HCT116 (cell line): Measurements from ENCODE around the gene GABBR1.

Experiments
- CBX3 ChIP-seq: IDR thresholded peaks from 2 replicates; pipeline ENCODE4 v1.6.1; 2012; ENCODE audit warnings: low read depth
- EZH2 ChIP-seq: fragments of 200-600 bp; sonication (generic); IDR thresholded peaks from 2 replicates; pipeline ENCODE4 v1.6.1; 2017; ENCODE audit warnings: antibody characterized with exemption, mixed run types
- JUND ChIP-seq: IDR thresholded peaks from 2 replicates; pipeline ENCODE4 v1.6.1; 2012
- SIN3A ChIP-seq: IDR thresholded peaks from 2 replicates; pipeline ENCODE4 v1.6.1; 2012; ENCODE audit warnings: low read depth
- TF ChIP-seq, protein P1 (sequence below), 3 experiments: fragments of 200-600 bp in 1 of 3; sonication (generic) in 1 of 3; IDR thresholded peaks in 2 of 3; conservative IDR thresholded peaks in 1 of 3; 2 replicates each; pipeline ENCODE4 v1.5.1; 2012 to 2017; ENCODE audit warnings: low read depth in 2 of 3, low read length in 2 of 3, antibody characterized with exemption in 1 of 3, borderline replicate concordance in 1 of 3, control low read depth in 1 of 3, mild to moderate bottlenecking in 1 of 3, mixed read lengths in 1 of 3, mixed run types in 1 of 3, moderate library complexity in 1 of 3; ENCODE audit not compliant: insufficient read depth in 1 of 3
- TF ChIP-seq, protein P2 (sequence below): IDR thresholded peaks from 2 replicates; pipeline ENCODE4 v1.6.1; 2012; ENCODE audit warnings: low read depth

DNA sequence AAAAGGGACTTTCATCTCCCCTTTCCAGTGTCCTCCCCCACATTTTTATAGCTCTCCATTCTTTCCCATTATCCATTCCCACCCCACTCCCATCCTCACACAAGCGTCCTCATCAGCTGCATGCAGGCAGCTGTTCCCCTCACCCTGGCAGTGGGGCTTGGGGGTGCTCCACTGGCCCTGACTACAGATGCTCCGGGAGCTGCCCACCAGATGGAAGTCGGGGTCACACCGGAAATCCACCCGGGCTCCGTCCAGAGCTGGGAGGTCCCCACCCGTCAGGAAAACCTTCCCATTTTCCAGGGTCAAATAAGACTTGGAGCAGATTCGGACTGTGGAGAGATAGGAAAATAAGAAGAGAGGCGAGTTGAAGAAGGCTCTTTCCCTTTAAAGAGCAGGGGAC lies 2.7 kb downstream of the GABBR1 start:
- TF ChIP-seq, protein P1, sequence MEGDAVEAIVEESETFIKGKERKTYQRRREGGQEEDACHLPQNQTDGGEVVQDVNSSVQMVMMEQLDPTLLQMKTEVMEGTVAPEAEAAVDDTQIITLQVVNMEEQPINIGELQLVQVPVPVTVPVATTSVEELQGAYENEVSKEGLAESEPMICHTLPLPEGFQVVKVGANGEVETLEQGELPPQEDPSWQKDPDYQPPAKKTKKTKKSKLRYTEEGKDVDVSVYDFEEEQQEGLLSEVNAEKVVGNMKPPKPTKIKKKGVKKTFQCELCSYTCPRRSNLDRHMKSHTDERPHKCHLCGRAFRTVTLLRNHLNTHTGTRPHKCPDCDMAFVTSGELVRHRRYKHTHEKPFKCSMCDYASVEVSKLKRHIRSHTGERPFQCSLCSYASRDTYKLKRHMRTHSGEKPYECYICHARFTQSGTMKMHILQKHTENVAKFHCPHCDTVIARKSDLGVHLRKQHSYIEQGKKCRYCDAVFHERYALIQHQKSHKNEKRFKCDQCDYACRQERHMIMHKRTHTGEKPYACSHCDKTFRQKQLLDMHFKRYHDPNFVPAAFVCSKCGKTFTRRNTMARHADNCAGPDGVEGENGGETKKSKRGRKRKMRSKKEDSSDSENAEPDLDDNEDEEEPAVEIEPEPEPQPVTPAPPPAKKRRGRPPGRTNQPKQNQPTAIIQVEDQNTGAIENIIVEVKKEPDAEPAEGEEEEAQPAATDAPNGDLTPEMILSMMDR (IDR thresholded peaks at IDR 0.05 in 2 of 3, conservative IDR thresholded peaks at IDR 0.05 in 1 of 3; ENCODE audit: borderline replicate concordance in 1 of 3, insufficient read depth in 1 of 3, low read depth in 2 of 3, low read length in 2 of 3), result no peak
- no peak for TF ChIP-seq SIN3A
- TF ChIP-seq, protein P2, sequence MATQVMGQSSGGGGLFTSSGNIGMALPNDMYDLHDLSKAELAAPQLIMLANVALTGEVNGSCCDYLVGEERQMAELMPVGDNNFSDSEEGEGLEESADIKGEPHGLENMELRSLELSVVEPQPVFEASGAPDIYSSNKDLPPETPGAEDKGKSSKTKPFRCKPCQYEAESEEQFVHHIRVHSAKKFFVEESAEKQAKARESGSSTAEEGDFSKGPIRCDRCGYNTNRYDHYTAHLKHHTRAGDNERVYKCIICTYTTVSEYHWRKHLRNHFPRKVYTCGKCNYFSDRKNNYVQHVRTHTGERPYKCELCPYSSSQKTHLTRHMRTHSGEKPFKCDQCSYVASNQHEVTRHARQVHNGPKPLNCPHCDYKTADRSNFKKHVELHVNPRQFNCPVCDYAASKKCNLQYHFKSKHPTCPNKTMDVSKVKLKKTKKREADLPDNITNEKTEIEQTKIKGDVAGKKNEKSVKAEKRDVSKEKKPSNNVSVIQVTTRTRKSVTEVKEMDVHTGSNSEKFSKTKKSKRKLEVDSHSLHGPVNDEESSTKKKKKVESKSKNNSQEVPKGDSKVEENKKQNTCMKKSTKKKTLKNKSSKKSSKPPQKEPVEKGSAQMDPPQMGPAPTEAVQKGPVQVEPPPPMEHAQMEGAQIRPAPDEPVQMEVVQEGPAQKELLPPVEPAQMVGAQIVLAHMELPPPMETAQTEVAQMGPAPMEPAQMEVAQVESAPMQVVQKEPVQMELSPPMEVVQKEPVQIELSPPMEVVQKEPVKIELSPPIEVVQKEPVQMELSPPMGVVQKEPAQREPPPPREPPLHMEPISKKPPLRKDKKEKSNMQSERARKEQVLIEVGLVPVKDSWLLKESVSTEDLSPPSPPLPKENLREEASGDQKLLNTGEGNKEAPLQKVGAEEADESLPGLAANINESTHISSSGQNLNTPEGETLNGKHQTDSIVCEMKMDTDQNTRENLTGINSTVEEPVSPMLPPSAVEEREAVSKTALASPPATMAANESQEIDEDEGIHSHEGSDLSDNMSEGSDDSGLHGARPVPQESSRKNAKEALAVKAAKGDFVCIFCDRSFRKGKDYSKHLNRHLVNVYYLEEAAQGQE, result no peak
- TF ChIP-seq JUND, result no peak
- TF ChIP-seq CBX3, result no peak
- TF ChIP-seq EZH2, result no peak
